Measurements from ENCODE around the gene NPIPB4. TPM values are rescaled to one million over a fixed set of nuclear protein-coding genes. Genes with fewer than 3 reads are reported as not detected.

NPIPB4 gene
- total RNA-seq, 120 experiments from 2014 or later, result 161 to 618 (median 366) TPM

Other genes with a start within 250 kb of the NPIPB4 start
- gene IGSF6, start 205.1 kb downstream of the NPIPB4 start, total RNA-seq, result 1 to 10 TPM in 114 of 120 experiments, under 1 TPM in 6; 0.21 to 9.6 (median 2.9) TPM
- 1 to 10 TPM in 84 of 120 experiments, under 1 TPM in 36; 0.30 to 2.7 (median 1.2) TPM for gene OTOA, start 193.8 kb downstream of the NPIPB4 start, total RNA-seq
- 100 to 1,000 TPM; 215 to 422 (median 323) TPM for gene UQCRC2, start 95.6 kb upstream of the NPIPB4 start, total RNA-seq
- under 1 TPM in 15 of 120 experiments, not detected in 105; 0.40 to 0.68 (median 0.48) TPM for gene PDZD9, start 143.4 kb upstream of the NPIPB4 start, total RNA-seq
- 10 to 100 TPM; 25.4 to 64.8 (median 44.1) TPM for gene MOSMO, start 150.4 kb upstream of the NPIPB4 start, total RNA-seq
- 10 to 100 TPM in 109 of 120 experiments, 1 to 10 TPM in 11; 4.7 to 39.2 (median 18.5) TPM for gene VWA3A, start 234.8 kb upstream of the NPIPB4 start, total RNA-seq